Thyroid gland (tissue), 4 donors: ENCODE results near the gene MPIG6B. TPM values are rescaled to one million over a fixed set of nuclear protein-coding genes. Genes with fewer than 3 reads are reported as not detected.

Experiments
- DNase-seq, 2 donors: peaks; one replicate each; pipeline ENCODE4 v3.0.0-alpha.2; 2019
- H3K27ac ChIP-seq, 3 donors: fragments of 200-600 bp; sonication (generic); 1 replicate in 2 of 3; 2 replicates in 1 of 3; pipeline ENCODE4 v1.5.1; 2016 to 2019; ENCODE audit warnings: mild to moderate bottlenecking in 1 of 3, moderate library complexity in 1 of 3
- H3K27me3 ChIP-seq: fragments of 200-600 bp; sonication (generic); one replicate; pipeline ENCODE4 v1.5.1; 2019
- H3K36me3 ChIP-seq, 2 donors: fragments of 200-600 bp; sonication (generic); one replicate each; pipeline ENCODE4 v1.5.1; 2016 to 2019
- H3K4me1 ChIP-seq, 2 donors: fragments of 200-600 bp; sonication (generic); one replicate each; pipeline ENCODE4 v1.5.1; 2017 to 2019
- H3K4me3 ChIP-seq, 3 donors: fragments of 200-600 bp; sonication (generic); replicated peaks in 1 of 3; 1 replicate in 2 of 3; 2 replicates in 1 of 3; pipeline ENCODE4 v1.5.1; 2016; ENCODE audit warnings: mild to moderate bottlenecking in 1 of 3
- H3K9me3 ChIP-seq: fragments of 200-600 bp; sonication (generic); one replicate; pipeline ENCODE4 v1.5.1; 2017
- CTCF ChIP-seq, 6 experiments: fragments of 200-600 bp in 3 of 6; fragments of 450-650 bp in 3 of 6; sonication (generic) in 3 of 6; IDR thresholded peaks; one replicate each; pipeline ENCODE4 v1.5.1; 2016 to 2019; ENCODE audit warnings: antibody characterized with exemption in 6 of 6, mild to moderate bottlenecking in 2 of 6, inconsistent platforms in 1 of 6, moderate library complexity in 1 of 6
- POLR2A ChIP-seq, 2 donors: fragments of 450-650 bp; IDR thresholded peaks; one replicate each; pipeline ENCODE4 v1.6.1; 2017; ENCODE audit warnings: antibody characterized with exemption in 2 of 2, mild to moderate bottlenecking in 2 of 2, moderate library complexity in 1 of 2
- WGBS, 2 donors: methylation state at CpG; one replicate each; pipeline ENCODE4 v1.1.5; 2017; 5-methylcytosine and 5-hydroxymethylcytosine counted together
- intact Hi-C: fragments of 100-400 bp; cut with DNase I; formaldehyde crosslinking; loops from one replicate; pipeline ENCODE4 v1.15.1; 2023
- total RNA-seq, 4 donors: library from RNA; depleted of rRNA; stranded (reverse); fragments of >200 nt; gene quantifications; one replicate each; pipeline ENCODE4 v1.2.3, GENCODE V29; 2016

Gene MPIG6B
- 1 to 10 TPM in 1 of 4 donors, under 1 TPM in 1, not detected in 2; 0.54 to 1.8 TPM for total RNA-seq

DNA sequence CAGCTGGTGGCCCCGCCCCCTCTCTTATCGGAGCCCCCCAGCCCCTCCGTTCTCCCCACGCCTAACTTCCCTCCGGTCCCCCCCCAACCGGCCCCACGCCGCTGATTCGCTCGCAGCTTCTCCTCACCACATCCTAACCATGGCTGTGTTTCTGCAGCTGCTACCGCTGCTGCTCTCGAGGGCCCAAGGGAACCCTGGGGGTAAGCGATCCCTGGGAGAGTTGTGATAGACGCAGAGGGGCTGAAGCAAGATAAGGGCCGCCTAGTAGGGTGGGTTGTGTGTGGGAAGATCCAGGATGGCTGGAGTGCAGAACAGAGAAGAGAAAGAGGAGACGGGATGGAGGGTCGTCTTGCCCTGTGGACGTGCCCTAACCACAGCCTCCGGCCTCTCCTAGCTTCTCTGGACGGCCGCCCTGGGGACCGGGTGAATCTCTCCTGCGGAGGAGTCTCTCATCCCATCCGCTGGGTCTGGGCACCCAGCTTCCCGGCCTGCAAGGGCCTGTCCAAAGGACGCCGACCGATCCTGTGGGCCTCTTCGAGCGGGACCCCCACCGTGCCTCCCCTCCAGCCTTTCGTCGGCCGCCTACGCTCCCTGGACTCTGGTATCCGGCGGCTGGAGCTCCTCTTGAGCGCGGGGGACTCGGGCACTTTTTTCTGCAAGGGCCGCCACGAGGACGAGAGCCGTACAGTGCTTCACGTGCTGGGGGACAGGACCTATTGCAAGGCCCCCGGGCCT lies at the start of gene MPIG6B:
Gene MPIG6B (plus strand): TSS at position 129 of the 735 bp plus-strand sequence. CDS start 11 bp downstream, at position 140.
- no peak for DNase-seq
- Histone ChIP-seq H3K4me3 (no peak within 1 kb of the TSS), H3K36me3 (peaks cover 0 to 4% of the 10 kb centered on the region in 2 donors), H3K27ac (no peak within 1 kb of the TSS), H3K9me3 (no peaks in the 10 kb centered on the region), H3K4me1 (peaks cover 25 to 37% of the 10 kb centered on the region in 2 donors), H3K27me3 (no peaks in the 10 kb centered on the region)
- TF ChIP-seq CTCF (IDR thresholded peaks at IDR 0.05), result no peak
- no peak for TF ChIP-seq POLR2A (IDR thresholded peaks at IDR 0.05)
- 80 to 81% methylated on average over 43 of the region's 46 CpGs for WGBS, 2 donors
- intact Hi-C loops, result loop anchor here (10.0 kb wide), 1 partner anchor 111 kb away; no protein-coding TSS in a partner anchor

DNA sequence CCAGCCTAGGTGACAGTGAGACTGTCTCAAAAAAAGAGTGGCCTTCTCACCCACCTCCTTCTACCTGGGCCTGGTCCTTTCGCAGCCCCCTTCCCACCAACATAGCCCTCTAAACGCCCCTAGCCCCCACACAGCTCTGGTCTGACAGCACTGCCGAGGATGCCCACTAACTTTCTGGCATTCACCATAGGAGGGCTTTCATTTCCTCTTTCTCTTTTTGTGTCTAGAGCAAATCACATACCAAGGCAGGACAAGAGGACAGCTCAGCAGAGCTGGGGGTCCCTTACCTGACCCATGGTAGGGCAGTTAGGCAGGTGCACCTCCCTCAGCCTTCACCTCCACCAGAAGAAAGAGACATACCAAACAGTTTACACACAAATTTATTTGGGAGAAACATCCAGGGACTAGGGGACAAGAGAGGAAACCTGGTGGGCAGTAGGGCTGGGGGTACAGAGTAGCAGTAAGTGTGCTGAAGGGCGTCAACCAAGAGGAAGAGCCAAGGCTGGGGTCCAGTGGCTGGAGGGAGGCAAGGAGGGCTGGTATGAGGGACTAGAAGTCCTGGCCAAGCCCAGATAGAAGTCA lies 46.8 kb upstream of the MPIG6B start:
- Histone ChIP-seq H3K9me3 (no peaks in the 10 kb centered on the region), H3K4me3 (no peak overlapping the region), H3K27ac (no peak overlapping the region), H3K4me1 (peaks cover 2 to 7% of the 10 kb centered on the region in 2 donors), H3K36me3 (peaks cover 10 to 19% of the 10 kb centered on the region in 2 donors), H3K27me3 (no peaks in the 10 kb centered on the region)
- no peak for DNase-seq
- whole genome bisulfite sequencing, 2 donors, result 72 to 81% methylated on average over 4 of the region's 4 CpGs
- intact Hi-C loops, result loop anchor here (10.0 kb wide), 1 partner anchor 288 kb away; no protein-coding TSS in a partner anchor
- TF ChIP-seq POLR2A (IDR thresholded peaks at IDR 0.05) (no peak), CTCF (IDR thresholded peaks at IDR 0.05) (no peak)

GRCh38 chr6:31676904-31677303 lies 46.3 kb upstream of the MPIG6B start:
- Histone ChIP-seq H3K4me1 (peaks cover 6 to 12% of the 10 kb centered on the region in 2 donors), H3K4me3 (no peak overlapping the region), H3K36me3 (peaks cover 6 to 14% of the 10 kb centered on the region in 2 donors), H3K9me3 (no peaks in the 10 kb centered on the region), H3K27me3 (no peaks in the 10 kb centered on the region), H3K27ac (no peak overlapping the region)
- intact Hi-C loops, result loop anchor here (10.0 kb wide), 1 partner anchor 288 kb away; no protein-coding TSS in a partner anchor
- TF ChIP-seq POLR2A (IDR thresholded peaks at IDR 0.05) (no peak), CTCF (IDR thresholded peaks at IDR 0.05) (no peak)
- WGBS, 2 donors, result 48 to 66% methylated on average over 6 of the region's 6 CpGs
- no peak for DNase-seq

GRCh38 chr6:31677955-31678354 lies 45.2 kb upstream of the MPIG6B start:
- H3K9me3 ChIP-seq, result no peaks in the 10 kb centered on the region
- H3K27me3 ChIP-seq, result no peaks in the 10 kb centered on the region
- H3K36me3 ChIP-seq, result peaks cover 0 to 4% of the 10 kb centered on the region in 2 donors
- H3K27ac ChIP-seq, result no peak overlapping the region
- 71% methylated on average over 8 of the region's 8 CpGs for WGBS, 2 donors
- TF ChIP-seq CTCF (IDR thresholded peaks at IDR 0.05) (no peak), POLR2A (IDR thresholded peaks at IDR 0.05) (no peak)
- H3K4me1 ChIP-seq, result peaks cover 9 to 14% of the 10 kb centered on the region in 2 donors
- intact Hi-C loops, result loop anchor here (10.0 kb wide), 1 partner anchor 287 kb away; no protein-coding TSS in a partner anchor
- H3K4me3 ChIP-seq, result no peak overlapping the region
- DNase-seq, result no peak
